ENCODE data around the gene SRPK3. TPM values are rescaled to one million over a fixed set of nuclear protein-coding genes. Genes with fewer than 3 reads are reported as not detected.
"Not testable (repeated sequence)": the region's sequence is repeated elsewhere in the genome, so short reads cannot be mapped to it uniquely, and the experiment has no call there.

Gene SRPK3
- total RNA-seq, 6 experiments from 2014 or later: 0.14 to 0.51 (median 0.27) TPM

- no peak for TF ChIP-seq CTCF (IDR thresholded peaks at IDR 0.05)
- peaks cover 12% of the 10 kb centered on the region for H3K27me3 Mint-ChIP-seq (ENCODE audit: insufficient read depth)
- H3K4me3 Mint-ChIP-seq: no peak overlapping the region
- no peak for DNase-seq
- no peaks in the 10 kb centered on the region for H3K9me3 Mint-ChIP-seq
- no peak overlapping the region for H3K27ac Mint-ChIP-seq
- no peaks in the 10 kb centered on the region for H3K4me1 Mint-ChIP-seq (ENCODE audit: low read depth)
- no peaks in the 10 kb centered on the region for H3K36me3 Mint-ChIP-seq (ENCODE audit: low read depth)
Observed at GRCh38 chrX:153744210-153745066, 36.4 kb upstream of the SRPK3 start.

GRCh38 chrX:153745067-153745433 is 35.8 kb upstream of the SRPK3 start:
- H3K4me3 Mint-ChIP-seq; H3K4me1 Mint-ChIP-seq (ENCODE audit: low read depth); DNase-seq; H3K36me3 Mint-ChIP-seq (ENCODE audit: low read depth); H3K27ac Mint-ChIP-seq; H3K9me3 Mint-ChIP-seq: not testable (repeated sequence)
- peaks cover 15% of the 10 kb centered on the region for H3K27me3 Mint-ChIP-seq (ENCODE audit: insufficient read depth)

- Mint-ChIP-seq H3K36me3 (ENCODE audit: low read depth) (no peaks in the 10 kb centered on the region), H3K9me3 (no peaks in the 10 kb centered on the region; the same call in 1 of the 2 replicates), H3K27ac (no peak overlapping the region), H3K4me1 (ENCODE audit: low read depth) (no peaks in the 10 kb centered on the region), H3K27me3 (ENCODE audit: insufficient read depth) (peaks cover 17% of the 10 kb centered on the region), H3K4me3 (no peak overlapping the region)
- DNase-seq: no peak
- TF ChIP-seq CTCF (IDR thresholded peaks at IDR 0.05): no peak
Observed at GRCh38 chrX:153746359-153746758, 34.5 kb upstream of the SRPK3 start.

- not testable (repeated sequence) for H3K27ac Mint-ChIP-seq; H3K9me3 Mint-ChIP-seq; H3K36me3 Mint-ChIP-seq (ENCODE audit: low read depth); H3K4me3 Mint-ChIP-seq; DNase-seq; H3K4me1 Mint-ChIP-seq (ENCODE audit: low read depth)
- H3K27me3 Mint-ChIP-seq (ENCODE audit: insufficient read depth): peaks cover 17% of the 10 kb centered on the region
Observed at GRCh38 chrX:153746991-153747390, 33.9 kb upstream of the SRPK3 start.

GRCh38 chrX:153749017-153749416 is 31.8 kb upstream of the SRPK3 start:
- not testable (repeated sequence) for DNase-seq; H3K4me3 Mint-ChIP-seq; H3K36me3 Mint-ChIP-seq (ENCODE audit: low read depth); H3K9me3 Mint-ChIP-seq; H3K27ac Mint-ChIP-seq; H3K4me1 Mint-ChIP-seq (ENCODE audit: low read depth)
- peaks cover 21% of the 10 kb centered on the region for H3K27me3 Mint-ChIP-seq (ENCODE audit: insufficient read depth)

GRCh38 chrX:153750127-153750774 is 30.6 kb upstream of the SRPK3 start:
- no peak for TF ChIP-seq CTCF (IDR thresholded peaks at IDR 0.05)
- Mint-ChIP-seq H3K4me3 (no peak overlapping the region), H3K4me1 (ENCODE audit: low read depth) (no peaks in the 10 kb centered on the region), H3K27me3 (ENCODE audit: insufficient read depth) (peaks cover 21% of the 10 kb centered on the region), H3K27ac (no peak overlapping the region), H3K36me3 (ENCODE audit: low read depth) (no peaks in the 10 kb centered on the region), H3K9me3 (no peaks in the 10 kb centered on the region; the same call in 1 of the 2 replicates)
- DNase-seq: no peak

GRCh38 chrX:153755136-153755535 is 25.7 kb upstream of the SRPK3 start:
- Mint-ChIP-seq H3K4me1 (ENCODE audit: low read depth) (no peaks in the 10 kb centered on the region), H3K4me3 (no peak overlapping the region), H3K9me3 (no peaks in the 10 kb centered on the region), H3K27ac (no peak overlapping the region), H3K27me3 (ENCODE audit: insufficient read depth) (peaks cover 5% of the 10 kb centered on the region), H3K36me3 (ENCODE audit: low read depth) (no peaks in the 10 kb centered on the region)
- no peak for DNase-seq
- TF ChIP-seq CTCF (IDR thresholded peaks at IDR 0.05): no peak
